BJ (cell line): ENCODE measurements around the gene NID2. TPM values are rescaled to one million over a fixed set of nuclear protein-coding genes. Genes with fewer than 3 reads are reported as not detected.

ENCODE experiments used
- CTCF ChIA-PET: fragments of 350-600 bp; formaldehyde crosslinking; extraction: SDS; loops from one replicate; lab custom pipeline; 2021; ENCODE audit warnings: antibody characterized with exemption, inconsistent platforms; lab: Yijun Ruan, JAX
- POLR2A ChIA-PET: fragments of 300-600 bp; sonication (Branson Sonifier 250); formaldehyde crosslinking; extraction: SDS; loops from one replicate; lab custom pipeline; 2021; ENCODE audit warnings: antibody characterized with exemption; lab: Charles Lee
- DNase-seq: peaks from one replicate; pipeline ENCODE4 v3.0.0-alpha.2; 2011; ENCODE audit warnings: low read depth
- H3K27me3 ChIP-seq: 2 replicates; pipeline ENCODE4 v1.6.0; 2011; ENCODE audit warnings: low read length; ENCODE audit not compliant: control insufficient read depth, insufficient read depth
- H3K36me3 ChIP-seq: 2 replicates; pipeline ENCODE4 v1.5.1; 2011; ENCODE audit warnings: low read length; ENCODE audit not compliant: control insufficient read depth, insufficient read depth
- H3K4me3 ChIP-seq: 2 replicates; pipeline ENCODE4 v1.5.1; 2011; ENCODE audit warnings: low read depth, mild to moderate bottlenecking, control low read depth, low read length
- polyA plus RNA-seq: library from polyadenylated mRNA; depleted of rRNA; stranded (reverse); fragments of >200 nt; gene quantifications from 2 replicates; pipeline ENCODE4 v1.2.3, GENCODE V29; 2011
- TF ChIP-seq, protein P1 (sequence below): IDR thresholded peaks from 2 replicates; pipeline ENCODE4 v1.5.1; 2011; ENCODE audit warnings: low read depth, mild to moderate bottlenecking, control low read depth, inconsistent platforms, low read length, moderate library complexity; ENCODE audit not compliant: insufficient read depth

NID2 gene
- polyA plus RNA-seq, 1 experiment: 279 TPM

GRCh38 chr14:52042371-52043289 is 26.2 kb downstream of the NID2 start:
- DNase-seq: no peak
- ChIA-PET POLR2A (interaction anchor here (0.6 kb wide), 1 partner anchor 10 kb away, joined by 3 read pairs; no protein-coding TSS in a partner anchor), CTCF (interaction anchor here (0.7 to 1.8 kb wide), 8 partner anchors 9 to 48 kb away, joined by 3 to 6 read pairs (median 4); no protein-coding TSS in a partner anchor)
- TF ChIP-seq, protein P1, sequence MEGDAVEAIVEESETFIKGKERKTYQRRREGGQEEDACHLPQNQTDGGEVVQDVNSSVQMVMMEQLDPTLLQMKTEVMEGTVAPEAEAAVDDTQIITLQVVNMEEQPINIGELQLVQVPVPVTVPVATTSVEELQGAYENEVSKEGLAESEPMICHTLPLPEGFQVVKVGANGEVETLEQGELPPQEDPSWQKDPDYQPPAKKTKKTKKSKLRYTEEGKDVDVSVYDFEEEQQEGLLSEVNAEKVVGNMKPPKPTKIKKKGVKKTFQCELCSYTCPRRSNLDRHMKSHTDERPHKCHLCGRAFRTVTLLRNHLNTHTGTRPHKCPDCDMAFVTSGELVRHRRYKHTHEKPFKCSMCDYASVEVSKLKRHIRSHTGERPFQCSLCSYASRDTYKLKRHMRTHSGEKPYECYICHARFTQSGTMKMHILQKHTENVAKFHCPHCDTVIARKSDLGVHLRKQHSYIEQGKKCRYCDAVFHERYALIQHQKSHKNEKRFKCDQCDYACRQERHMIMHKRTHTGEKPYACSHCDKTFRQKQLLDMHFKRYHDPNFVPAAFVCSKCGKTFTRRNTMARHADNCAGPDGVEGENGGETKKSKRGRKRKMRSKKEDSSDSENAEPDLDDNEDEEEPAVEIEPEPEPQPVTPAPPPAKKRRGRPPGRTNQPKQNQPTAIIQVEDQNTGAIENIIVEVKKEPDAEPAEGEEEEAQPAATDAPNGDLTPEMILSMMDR: no peak
- peaks cover 20% of the 10 kb centered on the region for H3K36me3 ChIP-seq
- H3K27me3 ChIP-seq: no peaks in the 10 kb centered on the region
- no peak overlapping the region for H3K4me3 ChIP-seq

DNA sequence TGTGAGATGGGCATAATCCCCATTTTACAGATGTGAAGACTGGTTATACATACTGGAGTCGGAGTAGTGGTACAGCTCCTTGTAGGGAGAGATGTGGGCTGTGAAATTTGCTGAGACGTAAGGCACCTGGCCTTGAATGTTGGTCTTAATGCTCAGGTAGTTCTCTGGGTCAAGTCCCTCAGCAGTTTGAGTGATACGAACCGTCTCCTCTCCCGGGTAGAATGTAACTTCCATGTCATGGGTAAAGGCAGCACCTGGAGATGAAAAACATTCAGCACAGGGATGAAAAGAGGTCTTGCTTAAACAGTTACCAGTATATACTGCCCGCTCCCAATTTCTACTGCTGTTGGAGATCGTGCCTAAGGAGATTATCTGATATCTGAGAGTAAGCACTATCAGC is 28.3 kb downstream of the NID2 start:
- ChIA-PET POLR2A (no interaction called here), CTCF (no interaction called here)
- TF ChIP-seq, protein P1: no peak

GRCh38 chr14:52039124-52039815 is 29.6 kb downstream of the NID2 start:
- DNase-seq: no peak
- H3K4me3 ChIP-seq: no peak overlapping the region
- H3K27me3 ChIP-seq: no peaks in the 10 kb centered on the region
- TF ChIP-seq, protein P1: no peak
- H3K36me3 ChIP-seq: peaks cover 23% of the 10 kb centered on the region
- ChIA-PET POLR2A (no interaction called here), CTCF (no interaction called here)

More for the DNA sequence above, 28.3 kb downstream of the NID2 start:
- H3K4me3 ChIP-seq: no peak overlapping the region
- DNase-seq: no peak
- H3K27me3 ChIP-seq: no peaks in the 10 kb centered on the region
- H3K36me3 ChIP-seq: peaks cover 20% of the 10 kb centered on the region

- H3K27me3 ChIP-seq: no peaks in the 10 kb centered on the region
- peaks cover 6% of the 10 kb centered on the region for H3K36me3 ChIP-seq
- peak; percentile 82 for DNase-seq
- ChIA-PET POLR2A (interaction anchor here (0.5 to 1.2 kb wide), 5 partner anchors 9 to 92 kb away, joined by 3 to 13 read pairs (median 5); no protein-coding TSS in a partner anchor), CTCF (interaction anchor here (0.6 to 2.0 kb wide), 5 partner anchors 10 to 96 kb away, joined by 3 to 5 read pairs (median 3); no protein-coding TSS in a partner anchor)
- TF ChIP-seq, protein P1: no peak
- H3K4me3 ChIP-seq: no peak overlapping the region
These were observed 35.7 kb downstream of the NID2 start for GRCh38 chr14:52033101-52033642.
